Measurements from ENCODE around the gene TANK. TPM values are rescaled to one million over a fixed set of nuclear protein-coding genes. Genes with fewer than 3 reads are reported as not detected.
A peak's percentile ranks its signal among the peaks of the same experiment; 100 is the strongest.

The TANK gene
- total RNA-seq, 1 donor from 2014 or later, result 150 TPM

DNA sequence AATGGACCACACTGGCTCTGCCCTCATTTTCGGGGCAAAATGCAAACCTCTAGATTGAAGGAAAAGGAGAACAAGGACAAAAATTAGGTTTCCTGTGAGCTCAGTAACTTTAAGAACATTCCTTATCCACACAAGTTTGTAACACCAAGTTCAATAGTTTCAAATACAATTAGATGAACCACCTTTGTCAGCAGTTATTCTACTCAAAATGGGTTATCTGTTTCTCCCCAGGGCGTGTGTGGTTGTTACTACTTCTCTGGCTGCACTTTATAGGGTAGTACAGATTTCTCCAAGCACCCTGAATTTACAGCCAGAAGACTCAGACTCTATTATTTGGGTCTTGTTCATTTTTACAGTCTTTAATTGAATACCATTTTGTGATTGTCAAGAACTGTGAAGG, 45.0 kb upstream of the TANK start:
- DNase-seq (no peak), ATAC-seq (ENCODE audit: low read depth) (no peak)
- no peak for TF ChIP-seq CTCF (IDR thresholded peaks at IDR 0.05)
- H3K9me3 Mint-ChIP-seq, result no peaks in the 10 kb centered on the region
- H3K27me3 Mint-ChIP-seq, result no peaks in the 10 kb centered on the region
- H3K27ac Mint-ChIP-seq, result no peak overlapping the region
- H3K4me3 Mint-ChIP-seq, result no peak overlapping the region
- intact Hi-C loops (cut with micrococcal nuclease), result no loop called here
- H3K36me3 Mint-ChIP-seq (ENCODE audit: low read depth), result no peaks in the 10 kb centered on the region
- ChIA-PET CTCF (no interaction called here), POLR2A (interaction anchor here (1.7 kb wide), 1 partner anchor 21 kb away, joined by 6 read pairs; no protein-coding TSS in a partner anchor)
- peaks cover 29% of the 10 kb centered on the region for H3K4me1 Mint-ChIP-seq

DNA sequence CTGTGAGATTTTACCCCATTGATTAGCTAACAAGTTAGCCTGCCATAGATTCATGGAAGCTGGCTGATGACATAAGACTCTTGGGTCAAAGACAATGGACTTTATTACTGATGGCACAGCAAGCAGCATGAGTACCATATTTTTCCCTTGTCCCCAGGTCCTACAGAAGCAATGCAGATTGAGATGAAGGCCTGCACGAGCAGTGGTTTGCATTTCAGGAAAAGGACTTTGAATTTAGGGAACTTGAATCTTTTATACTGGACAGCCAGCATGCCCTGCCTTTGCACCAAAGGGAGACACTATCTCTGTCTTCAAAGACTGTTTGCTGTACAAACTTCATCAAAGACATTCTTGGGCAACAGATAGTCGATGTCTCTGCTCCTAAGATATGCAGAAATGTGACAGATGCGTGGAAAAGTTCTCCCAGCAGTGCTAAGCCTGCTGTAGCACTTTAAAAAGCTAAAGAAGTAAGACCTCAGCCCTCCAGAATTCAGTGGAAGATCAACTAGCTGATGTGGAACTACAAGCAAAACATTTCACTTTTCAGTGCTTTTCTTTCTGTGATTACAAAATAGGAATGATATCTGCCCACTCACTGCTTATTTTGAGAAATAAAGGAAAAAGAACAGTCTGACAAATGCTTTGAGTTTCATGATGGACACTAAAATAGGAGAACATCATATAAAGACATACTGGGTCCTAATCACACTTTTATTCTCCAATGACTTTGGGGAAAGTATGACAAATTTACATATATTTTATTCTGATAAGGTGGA, 44.4 kb upstream of the TANK start:
- no peak for TF ChIP-seq CTCF (IDR thresholded peaks at IDR 0.05)
- POLR2A ChIA-PET, result interaction anchor here (0.7 to 1.7 kb wide), 3 partner anchors 21 to 25 kb away, joined by 3 to 6 read pairs (median 4); no protein-coding TSS in a partner anchor
- no peak overlapping the region for H3K4me3 Mint-ChIP-seq
- H3K27me3 Mint-ChIP-seq, result no peaks in the 10 kb centered on the region
- DNase-seq (no peak), ATAC-seq (ENCODE audit: low read depth) (no peak)
- no peaks in the 10 kb centered on the region for H3K9me3 Mint-ChIP-seq
- intact Hi-C loops (cut with micrococcal nuclease), result loop anchor here (1.0 kb wide), 1 partner anchor 27 kb away; no protein-coding TSS in a partner anchor
- no peaks in the 10 kb centered on the region for H3K36me3 Mint-ChIP-seq (ENCODE audit: low read depth)
- CTCF ChIA-PET, result interaction anchor here (1.3 kb wide), 1 partner anchor 52 kb away, joined by 8 read pairs; no protein-coding TSS in a partner anchor
- H3K4me1 Mint-ChIP-seq, result peaks cover 29% of the 10 kb centered on the region
- no peak overlapping the region for H3K27ac Mint-ChIP-seq

DNA sequence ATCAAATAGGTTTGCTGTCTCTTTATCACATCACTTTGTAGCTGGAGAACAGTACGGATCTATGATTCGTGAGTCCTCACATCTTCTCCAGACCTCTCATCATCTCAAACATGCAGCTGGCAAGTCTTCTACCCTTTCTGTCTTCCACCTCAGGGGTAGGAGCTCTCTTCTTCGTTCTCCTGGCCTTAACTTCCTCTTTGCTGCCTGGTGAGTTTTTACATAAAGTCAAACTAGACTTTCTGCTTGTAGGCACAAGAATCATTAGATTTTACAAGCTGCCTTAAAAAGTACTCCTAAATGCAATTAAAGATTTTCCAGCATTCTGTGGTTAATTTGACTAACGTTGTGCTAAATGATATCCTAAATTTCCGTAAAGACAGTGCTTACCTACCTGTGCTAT, 43.7 kb upstream of the TANK start:
- H3K9me3 Mint-ChIP-seq, result no peaks in the 10 kb centered on the region
- no peak overlapping the region for H3K4me3 Mint-ChIP-seq
- ATAC-seq (ENCODE audit: low read depth) (peak; percentile 42), DNase-seq (no peak)
- intact Hi-C loops (cut with micrococcal nuclease), result loop anchor here (1.0 kb wide), 1 partner anchor 28 kb away; no protein-coding TSS in a partner anchor
- POLR2A ChIA-PET, result interaction anchor here (0.7 to 1.7 kb wide), 3 partner anchors 20 to 25 kb away, joined by 3 to 6 read pairs (median 4); no protein-coding TSS in a partner anchor
- H3K27me3 Mint-ChIP-seq, result no peaks in the 10 kb centered on the region
- CTCF ChIA-PET, result interaction anchor here (1.0 to 1.3 kb wide), 2 partner anchors 26 to 53 kb away, joined by 3 to 8 read pairs; no protein-coding TSS in a partner anchor
- H3K4me1 Mint-ChIP-seq, result peaks cover 29% of the 10 kb centered on the region
- no peak for TF ChIP-seq CTCF (IDR thresholded peaks at IDR 0.05)
- H3K27ac Mint-ChIP-seq, result peak overlapping the region; percentile 51
- H3K36me3 Mint-ChIP-seq (ENCODE audit: low read depth), result no peaks in the 10 kb centered on the region

GRCh38 chr2:161117506-161117905, 42.7 kb upstream of the TANK start:
- ChIA-PET CTCF (interaction anchor here (1.0 kb wide), 1 partner anchor 27 kb away, joined by 3 read pairs; no protein-coding TSS in a partner anchor), POLR2A (no interaction called here)
- no peak overlapping the region for H3K27ac Mint-ChIP-seq
- ATAC-seq (ENCODE audit: low read depth) (no peak), DNase-seq (no peak)
- H3K4me3 Mint-ChIP-seq, result no peak overlapping the region
- no peak for TF ChIP-seq CTCF (IDR thresholded peaks at IDR 0.05)
- H3K36me3 Mint-ChIP-seq (ENCODE audit: low read depth), result no peaks in the 10 kb centered on the region
- no peaks in the 10 kb centered on the region for H3K27me3 Mint-ChIP-seq
- no peaks in the 10 kb centered on the region for H3K9me3 Mint-ChIP-seq
- intact Hi-C loops (cut with micrococcal nuclease), result no loop called here
- H3K4me1 Mint-ChIP-seq, result peaks cover 29% of the 10 kb centered on the region

DNA sequence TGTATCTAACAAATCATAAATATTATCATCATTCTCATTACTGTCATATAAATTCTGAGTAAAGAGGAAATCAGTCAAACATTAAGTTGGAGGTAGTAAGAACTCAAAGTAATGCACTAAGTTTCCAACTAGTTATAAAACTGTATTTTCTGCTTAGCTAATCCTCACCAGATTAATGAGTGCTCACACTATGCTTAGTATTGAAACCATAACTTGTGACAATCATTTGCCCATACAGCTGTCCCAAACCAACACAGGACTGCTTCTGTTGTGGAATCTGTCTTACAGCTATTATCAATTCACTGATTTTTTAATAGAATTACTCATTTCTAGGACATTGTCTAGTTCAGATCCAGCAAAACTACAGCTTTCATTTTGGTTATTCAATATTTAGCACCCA, 41.5 kb upstream of the TANK start:
- TF ChIP-seq CTCF (IDR thresholded peaks at IDR 0.05), result no peak
- H3K4me3 Mint-ChIP-seq, result no peak overlapping the region
- no peaks in the 10 kb centered on the region for H3K27me3 Mint-ChIP-seq
- DNase-seq (no peak), ATAC-seq (ENCODE audit: low read depth) (no peak)
- H3K9me3 Mint-ChIP-seq, result no peaks in the 10 kb centered on the region
- no peak overlapping the region for H3K27ac Mint-ChIP-seq
- no peaks in the 10 kb centered on the region for H3K36me3 Mint-ChIP-seq (ENCODE audit: low read depth)
- peaks cover 38% of the 10 kb centered on the region for H3K4me1 Mint-ChIP-seq
- ChIA-PET POLR2A (no interaction called here), CTCF (interaction anchor here (0.7 to 1.9 kb wide), 3 partner anchors 17 to 56 kb away, joined by 3 to 6 read pairs (median 4); no protein-coding TSS in a partner anchor)
- intact Hi-C loops (cut with micrococcal nuclease), result no loop called here

Measured in activated B cell treated with CpG ODN at 0.5 μM for 24 hours (primary cell).